ENCODE results near the gene APOL1. TPM values are rescaled to one million over a fixed set of nuclear protein-coding genes. Genes with fewer than 3 reads are reported as not detected.

The APOL1 gene
- total RNA-seq, 2 donors from 2014 or later: 23.3 to 38.2 TPM

DNA sequence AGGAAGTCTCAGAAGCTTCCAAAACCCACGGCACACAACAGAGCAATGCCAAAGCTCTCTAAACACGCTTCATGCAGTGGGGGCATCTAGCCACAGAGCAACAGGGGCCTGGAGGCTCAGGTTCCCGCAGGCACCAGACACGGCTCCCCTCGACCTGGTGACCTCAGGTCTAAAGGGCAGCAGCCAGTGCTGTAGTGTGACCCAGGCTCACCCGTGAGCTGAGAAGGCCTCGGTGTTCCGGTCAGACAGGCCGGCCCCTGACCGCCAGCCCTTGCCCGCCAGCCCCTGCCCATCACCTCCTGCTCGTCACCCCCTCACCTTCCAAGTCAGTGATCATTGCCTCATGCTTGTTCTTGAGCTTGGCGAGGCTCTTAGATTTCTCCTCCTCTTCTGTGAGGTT, 45.7 kb downstream of the APOL1 start:
- intact Hi-C loops (cut with DNase I, micrococcal nuclease): no loop called here
- ATAC-seq (no peak), DNase-seq (no peak)

DNA sequence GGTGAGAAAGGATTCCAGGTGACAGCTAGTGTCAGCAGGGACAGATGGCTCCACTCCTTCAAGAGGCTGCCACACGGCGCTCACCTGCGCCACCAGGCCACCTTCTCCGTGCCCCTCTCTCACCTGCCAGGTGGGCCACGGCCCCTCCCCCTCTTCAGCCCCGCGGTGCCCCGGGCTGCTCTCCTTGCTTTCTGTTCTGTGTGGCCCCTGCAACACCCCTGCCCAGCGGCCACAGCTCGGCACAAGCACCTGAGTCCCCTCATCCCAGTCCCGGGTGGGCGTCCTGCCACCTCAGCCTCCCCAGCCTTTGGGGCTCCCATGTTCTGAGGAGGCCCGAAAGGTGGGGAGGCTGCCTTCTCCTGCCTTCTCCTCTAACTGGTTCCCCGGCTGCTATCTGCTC, 46.4 kb downstream of the APOL1 start:
- no peak for ATAC-seq
- DNase-seq: no peak
- intact Hi-C loops (cut with DNase I, micrococcal nuclease): no loop called here

DNA sequence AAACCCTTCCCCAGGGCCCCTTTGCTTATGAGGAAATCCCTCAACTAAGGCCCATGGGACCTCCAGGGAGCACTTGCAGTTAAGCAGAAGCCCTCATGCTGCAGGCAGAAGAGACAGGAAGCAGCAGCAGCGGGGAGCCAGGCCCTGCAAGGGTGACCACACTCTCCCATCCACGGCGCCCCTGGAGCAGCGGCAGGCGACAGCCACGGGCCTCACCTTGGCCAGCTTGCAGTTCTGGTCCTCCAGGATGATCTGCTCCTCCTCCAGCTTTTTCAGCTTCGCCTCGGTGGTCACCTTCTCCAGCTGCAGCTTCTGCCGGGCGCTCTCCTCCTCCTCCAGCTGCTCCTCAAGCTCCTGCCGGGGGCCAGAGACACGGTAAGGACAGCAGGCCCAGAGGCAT, 47.0 kb downstream of the APOL1 start:
- ATAC-seq (no peak), DNase-seq (no peak)
- intact Hi-C loops (cut with DNase I, micrococcal nuclease): loop anchor here (2.0 to 5.0 kb wide), 2 partner anchors 171 to 172 kb away; no protein-coding TSS in a partner anchor

DNA sequence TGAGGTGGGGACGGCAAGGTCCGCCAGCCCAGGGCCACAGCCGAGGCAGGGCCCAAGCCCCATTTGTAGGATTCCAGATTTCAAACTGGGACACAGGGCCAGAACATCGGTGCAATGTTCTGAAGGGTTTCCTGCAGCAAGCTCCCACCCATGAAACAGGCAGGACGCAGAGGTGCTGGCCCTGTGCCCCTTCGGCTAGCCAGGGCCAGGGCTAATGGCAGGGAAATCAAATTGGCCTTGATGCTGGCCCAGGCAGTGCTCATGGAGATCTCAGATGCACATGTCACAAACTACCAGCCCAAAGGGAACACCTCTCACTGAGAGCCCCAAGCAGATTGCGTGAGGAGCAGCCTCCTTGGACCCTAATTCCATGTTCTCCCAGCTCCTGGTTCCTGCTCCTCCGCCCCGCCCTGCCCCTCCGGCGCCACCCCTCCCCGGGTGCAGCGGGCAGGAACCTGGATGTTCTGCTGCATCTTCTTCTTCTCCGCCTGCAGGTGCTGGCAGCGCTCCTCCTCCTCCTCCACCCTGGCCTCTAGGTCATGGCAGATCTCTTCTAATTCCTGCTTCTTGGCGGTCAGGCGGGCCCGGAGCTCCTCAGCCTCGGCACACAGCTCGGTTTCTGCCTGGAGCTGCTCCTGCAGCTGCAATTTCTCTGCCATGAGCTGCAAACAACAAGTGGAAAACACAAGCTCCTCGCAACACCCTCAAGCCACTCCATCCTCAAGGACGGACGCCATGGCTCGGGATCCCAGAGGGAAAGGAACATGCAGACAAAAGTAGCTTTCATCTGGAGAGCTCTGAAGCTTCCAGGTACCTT, 47.7 kb downstream of the APOL1 start:
- DNase-seq: no peak
- intact Hi-C loops (cut with DNase I, micrococcal nuclease): loop anchor here (2.0 to 5.0 kb wide), 2 partner anchors 170 to 172 kb away; no protein-coding TSS in a partner anchor
- no peak for ATAC-seq

DNA sequence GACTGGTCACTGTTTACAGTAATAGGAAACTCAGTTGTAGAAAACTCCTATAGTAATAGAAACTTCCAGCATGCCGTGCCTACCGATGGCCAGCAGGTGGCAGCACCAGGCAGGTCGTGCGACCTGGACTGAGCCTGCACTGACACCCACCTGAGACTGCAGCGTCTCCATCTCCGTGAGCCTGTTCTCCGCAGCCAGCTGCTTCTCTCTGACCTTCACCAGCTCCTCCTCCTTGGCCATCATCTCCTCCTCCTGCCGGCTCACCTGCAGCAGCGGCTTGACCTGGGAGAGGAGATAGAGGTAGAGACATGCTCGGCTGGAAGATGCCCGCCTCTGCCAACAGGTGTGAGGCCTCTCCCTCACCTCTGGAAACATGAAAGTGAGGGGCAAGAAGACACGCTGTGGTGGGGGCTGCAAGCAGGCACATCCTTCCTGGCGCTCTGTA, 48.5 kb downstream of the APOL1 start:
- intact Hi-C loops (cut with DNase I, micrococcal nuclease): loop anchor here (2.0 to 5.0 kb wide), 2 partner anchors 169 to 171 kb away; no protein-coding TSS in a partner anchor
- ATAC-seq: peak; percentile 58

DNA sequence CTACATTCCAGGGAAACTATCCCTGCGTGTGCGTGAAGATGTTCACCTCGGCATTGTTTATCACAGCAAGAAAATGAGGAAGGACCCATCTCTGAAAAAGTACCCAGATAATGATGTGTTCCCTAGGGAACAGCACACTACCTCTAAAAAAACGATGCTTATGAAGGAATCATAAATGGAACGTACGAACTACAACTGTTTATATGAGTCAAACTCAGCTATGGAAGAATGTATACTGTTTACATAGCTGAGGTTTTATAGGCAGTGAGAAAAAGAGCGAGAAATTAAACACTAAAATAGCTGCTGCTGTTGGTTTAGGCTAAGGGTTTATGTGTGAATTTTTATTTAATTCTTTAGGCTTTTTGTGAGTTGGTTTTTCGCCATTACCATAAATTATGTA, 48.9 kb downstream of the APOL1 start:
- intact Hi-C loops (cut with DNase I, micrococcal nuclease): loop anchor here (2.0 to 5.0 kb wide), 2 partner anchors 169 to 170 kb away; no protein-coding TSS in a partner anchor
- no peak for DNase-seq

More for the DNA sequence above, 48.5 kb downstream of the APOL1 start:
- DNase-seq: peak; percentile 73 to 78

DNA sequence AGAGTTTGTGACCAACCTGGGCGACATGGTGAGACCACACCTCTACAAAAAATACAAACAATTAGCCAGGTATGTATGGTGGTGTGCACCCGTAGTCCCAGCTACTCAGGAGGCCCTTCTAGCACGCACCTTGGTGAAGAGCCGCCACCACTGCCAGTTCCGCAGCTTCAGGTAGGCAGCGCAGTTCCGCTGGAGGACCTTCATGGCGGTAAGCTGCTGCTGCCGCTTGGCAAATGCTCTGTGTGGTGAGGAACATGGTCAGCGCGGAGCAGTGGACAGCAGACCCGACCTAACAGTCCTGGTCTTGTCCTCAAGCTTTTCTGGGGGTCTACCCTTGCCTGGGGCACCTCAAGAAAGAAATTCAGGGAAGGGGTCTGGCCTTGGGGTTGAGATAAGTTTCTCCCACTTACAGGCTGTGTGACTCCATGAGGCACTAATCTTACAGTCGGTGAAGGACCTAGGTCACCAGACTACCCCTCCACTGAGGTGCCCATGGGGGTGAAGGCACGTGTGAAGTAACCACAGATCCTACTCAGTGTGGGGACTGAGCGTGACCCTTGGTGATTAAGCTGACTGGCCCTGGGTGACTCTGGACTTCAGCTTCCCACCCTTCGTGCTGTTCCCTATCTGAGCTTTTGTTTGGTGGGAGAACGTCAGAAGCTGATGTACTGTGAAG, 49.6 kb downstream of the APOL1 start:
- intact Hi-C loops (cut with DNase I, micrococcal nuclease): loop anchor here in 1 of 2 donors (5.0 kb wide), 1 partner anchor 170 kb away; no protein-coding TSS in a partner anchor
- no peak for ATAC-seq
- DNase-seq: no peak

More for the DNA sequence above, 48.9 kb downstream of the APOL1 start:
- ATAC-seq: no peak

DNA sequence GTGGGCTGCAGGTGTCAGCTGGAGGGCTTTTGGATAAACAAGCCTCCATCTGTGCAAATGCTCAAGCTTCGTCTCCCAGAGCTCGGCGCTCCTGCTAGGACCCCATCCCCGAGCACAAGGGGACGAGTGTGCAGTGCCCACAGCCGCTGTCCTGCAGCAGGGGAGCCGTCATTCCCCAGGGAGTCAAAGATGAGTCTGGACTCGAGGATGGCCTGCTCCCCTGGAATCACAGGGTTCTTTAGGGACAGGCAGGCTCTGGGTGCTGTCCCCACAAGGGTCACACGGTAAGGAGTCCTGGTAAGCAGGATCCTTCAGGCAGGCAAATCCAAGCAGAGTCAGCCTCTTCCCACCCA, 50.2 kb downstream of the APOL1 start:
- ATAC-seq (no peak), DNase-seq (no peak)
- intact Hi-C loops (cut with DNase I, micrococcal nuclease): loop anchor here in 1 of 2 donors (5.0 kb wide), 1 partner anchor 169 kb away; no protein-coding TSS in a partner anchor

DNA sequence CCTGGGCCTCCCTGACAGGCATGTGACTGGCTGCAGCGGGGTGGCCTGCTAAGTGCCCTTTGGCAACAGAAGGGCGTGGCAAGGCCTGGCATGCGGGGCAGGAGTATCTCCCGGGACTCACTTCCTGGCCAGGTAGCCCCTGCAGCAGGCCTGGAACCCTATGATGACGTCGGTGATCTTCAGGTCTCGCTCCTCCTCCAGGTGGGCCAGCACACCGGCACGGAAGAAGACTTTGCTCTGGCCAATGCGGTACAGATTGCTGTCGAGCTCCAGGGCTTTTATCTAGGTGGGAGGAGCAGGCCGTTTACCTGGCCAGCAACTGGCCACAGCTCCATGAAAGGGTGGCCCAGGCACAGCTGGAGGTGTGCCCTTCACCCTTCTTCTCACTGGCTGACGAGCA, 50.9 kb downstream of the APOL1 start:
- intact Hi-C loops (cut with DNase I, micrococcal nuclease): loop anchor here in 1 of 2 donors (5.0 kb wide), 1 partner anchor 168 kb away; no protein-coding TSS in a partner anchor
- DNase-seq (peak; percentile 70 to 82), ATAC-seq (peak; percentile 73)

DNA sequence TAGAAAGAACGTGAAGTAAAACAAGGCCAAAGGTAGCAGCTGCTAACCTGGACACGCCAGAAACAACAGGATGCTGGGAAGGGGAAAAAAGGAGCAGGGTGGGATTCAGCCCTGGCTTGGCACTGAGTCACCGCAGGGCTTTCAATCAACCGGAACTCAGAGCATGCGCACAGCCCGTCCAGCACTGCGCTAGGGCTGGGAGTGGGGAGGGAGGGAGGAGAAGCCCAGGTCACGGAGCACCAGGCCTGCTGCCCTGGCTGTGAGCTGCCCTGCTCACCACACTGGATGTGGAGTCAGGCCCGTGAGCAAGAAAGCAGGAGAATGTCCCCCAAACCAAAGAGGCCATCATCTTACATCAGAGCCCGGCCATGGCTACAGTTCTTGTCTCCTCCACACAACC, 51.5 kb downstream of the APOL1 start:
- ATAC-seq: no peak
- no peak for DNase-seq
- intact Hi-C loops (cut with DNase I, micrococcal nuclease): loop anchor here in 1 of 2 donors (5.0 kb wide), 1 partner anchor 168 kb away; no protein-coding TSS in a partner anchor

DNA sequence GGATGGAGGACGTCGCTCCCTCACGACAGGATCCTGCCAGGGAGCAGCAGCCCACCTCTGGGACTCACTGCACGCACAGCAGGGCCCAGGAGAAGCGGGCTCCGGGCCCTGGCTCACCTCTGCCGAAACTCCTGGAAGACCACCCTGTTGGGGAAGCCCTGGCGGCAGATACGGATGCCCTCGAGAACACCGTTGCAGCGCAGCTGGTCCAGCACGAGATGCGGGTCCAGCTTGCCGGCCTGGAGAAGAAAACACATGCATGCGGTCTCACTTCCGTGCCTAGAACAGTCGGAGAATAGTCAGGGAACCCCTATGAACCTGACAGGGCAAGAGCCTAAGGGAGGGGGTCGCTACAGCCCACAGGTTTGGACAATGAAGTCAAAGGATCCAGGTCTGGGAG, 52.9 kb downstream of the APOL1 start:
- ATAC-seq: no peak
- DNase-seq: no peak
- intact Hi-C loops (cut with DNase I, micrococcal nuclease): no loop called here

DNA sequence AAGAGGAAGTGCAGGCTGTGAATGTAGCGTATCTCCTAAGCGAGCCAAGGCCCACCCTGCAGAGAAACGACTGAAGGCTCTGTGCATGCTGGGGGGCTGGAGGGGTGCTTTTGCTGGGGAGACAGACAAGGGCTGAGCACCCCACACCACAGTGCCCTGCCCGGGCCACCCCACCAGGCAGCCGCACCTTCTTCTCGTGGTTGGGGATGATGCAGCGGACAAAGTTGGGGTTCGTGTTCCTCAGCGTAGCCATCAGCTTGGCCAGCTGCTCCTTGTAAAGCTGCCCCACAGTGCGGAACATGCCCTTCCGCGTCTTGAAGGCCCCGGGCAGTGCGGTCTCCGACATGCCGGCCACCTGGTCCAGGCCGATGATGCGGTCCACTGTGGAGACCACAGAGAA, 53.3 kb downstream of the APOL1 start:
- DNase-seq (no peak), ATAC-seq (no peak)
- intact Hi-C loops (cut with DNase I, micrococcal nuclease): no loop called here

DNA sequence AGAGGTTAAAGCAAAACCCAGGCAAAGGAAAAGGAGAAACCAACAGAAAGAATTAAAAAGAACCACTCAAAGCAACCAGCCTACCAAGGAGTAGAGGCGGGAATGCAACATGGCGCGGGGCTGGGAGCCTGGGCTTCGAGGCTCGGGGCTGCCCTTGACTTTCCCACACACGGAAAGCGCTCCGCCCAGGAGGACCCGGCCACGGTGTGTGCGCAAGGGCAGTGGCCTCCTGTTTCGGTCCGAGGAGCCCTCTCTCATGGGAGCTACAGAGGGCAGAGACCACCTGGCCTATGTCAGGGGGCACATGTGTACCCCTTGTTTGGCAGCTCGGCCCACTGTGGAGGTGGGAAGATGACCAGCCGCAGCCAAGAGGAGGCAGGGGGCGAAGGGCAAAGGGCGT, 55.9 kb downstream of the APOL1 start:
- intact Hi-C loops (cut with DNase I, micrococcal nuclease): no loop called here
- ATAC-seq (no peak), DNase-seq (no peak)

DNA sequence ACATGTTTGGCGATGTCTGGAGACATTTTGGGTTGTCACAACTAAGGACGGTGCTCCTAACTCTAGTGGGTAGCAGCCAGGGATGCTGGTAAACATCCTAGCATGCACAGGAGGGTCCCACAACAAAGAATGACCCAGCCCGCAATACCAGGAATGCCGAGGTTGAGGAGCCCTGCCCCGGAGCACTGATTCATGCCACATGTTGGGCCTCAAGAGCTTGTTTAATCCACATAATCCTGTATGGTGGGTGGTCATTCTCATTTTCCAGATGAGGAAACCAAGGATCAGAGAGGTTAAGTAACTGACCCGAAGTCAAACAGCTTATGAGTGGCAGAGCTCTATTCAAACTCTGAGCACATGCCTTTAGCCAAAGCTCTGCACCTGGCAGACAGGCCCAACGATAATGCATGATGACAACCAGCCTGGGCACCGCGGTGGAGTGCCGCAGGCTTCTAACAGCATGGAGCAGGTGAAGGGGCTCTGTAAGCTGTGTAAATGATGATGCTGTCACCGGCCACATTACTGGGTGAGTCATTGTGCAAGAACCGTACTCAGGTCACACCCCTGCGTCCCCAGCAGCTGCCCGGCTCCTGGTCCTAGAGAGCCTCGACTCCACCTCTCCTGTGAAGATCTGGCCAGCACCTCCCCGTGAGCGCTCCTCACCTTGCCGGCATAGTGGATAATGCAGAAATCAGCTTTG, 58.6 kb downstream of the APOL1 start:
- intact Hi-C loops (cut with DNase I, micrococcal nuclease): no loop called here

DNA sequence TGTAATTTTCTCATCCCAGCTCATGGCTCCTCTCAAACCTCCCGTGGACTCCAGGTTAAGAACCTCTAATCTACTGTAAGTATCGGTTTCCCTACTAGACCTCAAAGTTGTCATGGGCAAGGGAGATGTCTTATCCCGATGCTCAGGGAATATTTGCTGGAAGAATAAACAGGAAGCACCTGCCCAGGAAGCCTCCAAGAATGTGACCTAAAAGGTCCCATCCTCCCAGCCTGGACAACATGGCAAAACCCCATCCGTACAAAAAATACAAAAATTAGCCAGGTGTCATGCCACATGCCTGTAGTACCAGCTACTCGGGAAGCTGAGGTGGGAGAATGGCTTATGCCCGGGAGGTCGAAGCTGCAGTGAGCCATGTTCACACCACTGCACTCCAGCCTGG, 62.4 kb downstream of the APOL1 start:
- intact Hi-C loops (cut with DNase I, micrococcal nuclease): no loop called here
- ATAC-seq: no peak
- no peak for DNase-seq

More for the DNA sequence above, 58.6 kb downstream of the APOL1 start:
- DNase-seq (no peak), ATAC-seq (no peak)

DNA sequence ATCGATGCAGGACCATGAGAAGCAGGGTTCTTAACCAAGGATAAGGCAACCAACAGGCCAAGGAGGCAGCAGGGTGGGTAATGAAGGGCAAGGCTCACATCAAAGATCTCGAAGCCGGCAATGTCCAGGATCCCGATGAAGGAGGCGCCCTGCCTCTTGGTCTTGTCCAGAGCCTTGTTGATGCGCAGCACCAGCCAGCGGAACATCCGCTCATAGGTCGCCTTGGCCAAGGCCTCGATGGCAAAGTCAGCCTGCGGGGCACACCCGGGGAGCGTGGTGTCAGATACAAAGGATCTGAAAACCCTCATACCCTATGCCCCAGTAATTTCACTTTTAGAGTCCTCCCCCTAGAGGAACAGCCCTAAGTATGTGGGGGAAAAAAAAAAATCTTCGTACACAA, 63.5 kb downstream of the APOL1 start:
- DNase-seq (no peak), ATAC-seq (no peak)
- intact Hi-C loops (cut with DNase I, micrococcal nuclease): no loop called here
